MG63 (cell line): Measurements from ENCODE around the gene FOXP1. TPM values are rescaled to one million over a fixed set of nuclear protein-coding genes. Genes with fewer than 3 reads are reported as not detected.

Experiments
- DNase-seq: peaks from one replicate; pipeline ENCODE4 v3.0.0-alpha.2; 2020
- H3K27me3 ChIP-seq: fragments of 250-450 bp; sonication (Bioruptor Pico); 2 replicates; pipeline ENCODE4 v1.5.1; 2020; ENCODE audit warnings: mild to moderate bottlenecking, moderate library complexity
- H3K36me3 ChIP-seq: fragments of 250-450 bp; sonication (Bioruptor Pico); 2 replicates; pipeline ENCODE4 v1.5.1; 2020; ENCODE audit warnings: mild to moderate bottlenecking, moderate library complexity
- H3K4me3 ChIP-seq: fragments of 250-450 bp; sonication (Bioruptor Pico); 2 replicates; pipeline ENCODE4 v1.5.1; 2020; ENCODE audit warnings: mild to moderate bottlenecking, moderate library complexity
- H3K9me3 ChIP-seq: fragments of 250-450 bp; sonication (Bioruptor Pico); 2 replicates; pipeline ENCODE4 v1.5.1; 2020; ENCODE audit warnings: mild to moderate bottlenecking, moderate library complexity
- total RNA-seq: library from RNA; depleted of rRNA; stranded (reverse); fragments of >200 nt; shearing (Covaris generic); gene quantifications from 2 replicates; pipeline ENCODE4 v1.2.3, GENCODE V29; 2014; ENCODE audit warnings: low replicate concordance

The FOXP1 gene
- total RNA-seq, 1 experiment from 2014 or later, result 15.0 TPM

DNA sequence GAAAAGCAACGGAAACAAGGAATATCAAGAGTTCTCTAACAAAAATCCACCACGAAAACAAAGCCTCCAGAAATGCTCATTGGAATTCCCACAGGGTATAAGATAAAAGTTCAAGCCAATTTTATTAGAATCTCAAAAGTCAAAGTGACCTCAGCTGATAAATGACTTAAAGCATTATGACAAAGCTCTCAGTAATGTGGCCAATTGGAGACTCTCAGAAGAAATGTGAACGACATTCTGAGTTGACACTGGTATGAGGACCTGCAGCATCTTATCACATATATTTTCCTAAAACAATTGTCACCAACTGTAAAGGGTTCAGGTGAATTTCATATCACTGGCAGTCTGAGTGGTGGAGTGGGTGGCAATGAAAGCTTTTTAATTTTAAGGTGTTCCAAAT lies 199.1 kb downstream of the FOXP1 start:
- Histone ChIP-seq H3K27me3 (no peaks in the 10 kb centered on the region), H3K9me3 (no peaks in the 10 kb centered on the region), H3K36me3 (no peaks in the 10 kb centered on the region), H3K4me3 (no peak overlapping the region)
- DNase-seq, result no peak

DNA sequence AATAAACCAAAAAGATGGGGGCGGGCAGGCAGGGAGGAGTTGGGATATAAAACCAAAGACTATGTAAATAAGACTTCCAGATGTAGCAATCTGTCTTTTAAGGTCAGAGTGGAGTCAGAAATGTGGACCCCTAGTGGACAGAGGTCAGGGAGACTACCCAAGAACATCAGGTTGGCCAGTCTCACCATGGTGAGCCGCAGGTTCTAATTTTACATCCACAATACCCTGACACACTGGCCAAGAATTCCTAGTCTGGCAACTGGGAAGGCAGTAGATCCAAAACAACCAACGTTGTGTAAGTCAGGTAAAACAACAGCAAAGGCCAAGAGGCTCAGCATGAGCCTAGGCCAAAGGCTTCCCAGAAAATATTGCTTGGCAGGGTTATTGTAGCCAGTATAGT lies 203.4 kb downstream of the FOXP1 start:
- Histone ChIP-seq H3K4me3 (no peak overlapping the region), H3K27me3 (no peaks in the 10 kb centered on the region), H3K36me3 (no peaks in the 10 kb centered on the region), H3K9me3 (no peaks in the 10 kb centered on the region)
- DNase-seq, result peak; percentile 77

DNA sequence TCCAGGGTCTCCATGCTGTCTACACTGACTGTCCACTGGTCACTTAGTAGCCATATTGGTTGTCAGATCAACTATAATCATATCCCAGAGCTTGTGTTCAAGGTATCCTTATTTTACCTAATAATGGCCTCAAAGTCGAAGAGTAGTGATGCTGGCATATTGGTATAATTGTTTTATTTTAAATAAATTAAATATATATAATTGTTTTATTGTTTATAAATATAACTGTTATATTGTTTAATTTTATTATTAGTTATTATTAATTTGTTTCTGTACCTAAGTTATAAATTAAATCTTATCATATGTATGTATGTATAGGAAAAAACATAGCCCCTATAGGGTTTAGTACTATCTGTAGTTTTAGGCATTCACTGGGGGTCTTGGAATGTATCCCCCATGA lies 205.0 kb downstream of the FOXP1 start:
- DNase-seq, result no peak
- no peaks in the 10 kb centered on the region for H3K9me3 ChIP-seq
- H3K36me3 ChIP-seq, result no peaks in the 10 kb centered on the region
- H3K4me3 ChIP-seq, result no peak overlapping the region
- no peaks in the 10 kb centered on the region for H3K27me3 ChIP-seq

DNA sequence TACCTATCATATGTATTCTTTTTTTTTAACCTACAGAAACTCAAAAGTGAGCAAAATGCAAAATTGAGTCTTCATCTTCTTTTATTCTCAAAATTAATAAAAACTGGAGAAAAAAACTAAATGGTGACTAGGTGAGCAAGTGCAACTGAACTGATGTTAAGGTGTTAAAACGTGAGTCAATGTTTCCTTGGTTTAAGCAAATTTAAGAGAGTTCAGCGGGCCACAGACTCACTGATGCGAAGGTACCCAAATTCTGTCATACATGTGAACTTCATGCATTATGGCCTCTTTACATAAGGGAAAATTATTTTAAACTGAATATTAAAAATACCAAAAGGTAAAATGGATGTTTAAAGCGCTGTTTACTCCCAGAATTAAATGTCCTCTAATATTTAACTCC lies 206.6 kb downstream of the FOXP1 start:
- Histone ChIP-seq H3K9me3 (no peaks in the 10 kb centered on the region), H3K27me3 (no peaks in the 10 kb centered on the region), H3K36me3 (no peaks in the 10 kb centered on the region), H3K4me3 (no peak overlapping the region)
- no peak for DNase-seq

DNA sequence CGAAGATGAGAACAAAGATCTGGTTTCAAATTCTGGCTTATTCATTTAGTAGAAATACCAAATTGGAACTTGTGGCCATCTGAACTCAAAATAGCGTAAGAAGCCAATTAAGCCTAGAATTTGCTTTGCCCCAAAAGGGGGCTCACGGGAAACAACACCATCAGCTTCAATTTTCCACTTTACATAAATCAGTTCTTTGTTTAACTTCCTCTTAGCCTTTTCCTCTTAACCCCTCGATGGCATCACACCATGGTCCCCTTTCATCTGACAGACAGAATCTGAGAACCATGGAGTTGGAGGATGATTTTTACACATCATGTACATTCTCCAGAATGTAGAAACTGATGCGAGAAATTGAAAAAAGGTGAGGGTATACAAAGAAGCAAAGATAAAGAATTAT lies 207.0 kb downstream of the FOXP1 start:
- no peak overlapping the region for H3K4me3 ChIP-seq
- no peaks in the 10 kb centered on the region for H3K36me3 ChIP-seq
- H3K27me3 ChIP-seq, result no peaks in the 10 kb centered on the region
- DNase-seq, result no peak
- no peaks in the 10 kb centered on the region for H3K9me3 ChIP-seq

DNA sequence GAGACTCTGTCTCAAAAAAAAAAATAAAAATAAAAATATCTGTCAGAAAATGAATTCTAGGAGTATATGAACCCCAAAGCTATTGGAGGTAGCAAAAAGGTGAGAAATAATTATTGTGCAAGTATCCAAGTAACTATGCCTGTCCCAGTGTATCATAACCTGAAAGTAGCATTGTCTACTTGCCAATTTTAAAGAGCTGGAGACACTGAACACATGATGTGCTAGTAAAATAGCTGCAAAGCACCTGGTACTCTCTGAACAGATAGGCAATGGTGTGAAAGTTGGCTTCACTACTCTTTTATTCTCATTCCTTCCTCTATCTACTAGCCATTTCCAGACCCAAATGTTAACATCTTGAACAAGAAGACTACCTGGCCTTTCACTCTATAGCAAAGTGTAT lies 208.9 kb downstream of the FOXP1 start:
- Histone ChIP-seq H3K27me3 (no peaks in the 10 kb centered on the region), H3K9me3 (no peaks in the 10 kb centered on the region), H3K4me3 (no peak overlapping the region), H3K36me3 (no peaks in the 10 kb centered on the region)
- no peak for DNase-seq

DNA sequence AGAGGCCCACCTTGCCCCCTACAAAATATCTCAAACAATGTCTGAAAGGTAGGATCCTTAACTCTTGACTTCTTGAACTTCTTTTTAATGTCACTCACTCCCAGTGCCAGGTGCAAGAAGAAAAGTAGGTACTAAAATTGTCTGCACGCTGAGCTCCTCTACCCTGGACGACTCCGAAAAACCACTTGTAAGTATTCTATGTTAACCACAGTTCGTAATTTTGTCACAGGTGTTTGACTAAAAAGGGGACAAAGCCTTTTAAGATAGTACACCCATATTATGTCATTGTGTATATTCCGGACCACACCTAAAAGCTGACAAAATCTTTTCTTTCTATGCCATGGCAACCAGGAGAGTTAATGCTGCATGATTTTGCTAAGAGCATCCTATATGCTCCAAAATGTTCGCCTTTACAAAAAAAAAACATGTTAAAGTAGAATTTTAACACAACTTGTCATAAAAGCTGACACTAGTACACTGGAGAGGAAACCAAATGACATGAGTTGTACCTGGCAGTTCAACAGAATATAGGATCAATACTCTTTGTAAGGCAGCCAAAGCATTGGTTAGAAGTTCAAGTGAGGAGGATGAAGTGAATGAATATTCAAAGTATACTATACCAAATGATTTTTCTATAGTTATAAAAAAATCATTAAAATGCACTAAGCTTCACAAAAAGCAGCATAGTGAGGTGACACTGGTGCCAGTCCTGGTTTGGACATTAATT lies 210.5 kb downstream of the FOXP1 start:
- Histone ChIP-seq H3K9me3 (no peaks in the 10 kb centered on the region), H3K27me3 (no peaks in the 10 kb centered on the region), H3K4me3 (no peak overlapping the region), H3K36me3 (no peaks in the 10 kb centered on the region)
- no peak for DNase-seq

DNA sequence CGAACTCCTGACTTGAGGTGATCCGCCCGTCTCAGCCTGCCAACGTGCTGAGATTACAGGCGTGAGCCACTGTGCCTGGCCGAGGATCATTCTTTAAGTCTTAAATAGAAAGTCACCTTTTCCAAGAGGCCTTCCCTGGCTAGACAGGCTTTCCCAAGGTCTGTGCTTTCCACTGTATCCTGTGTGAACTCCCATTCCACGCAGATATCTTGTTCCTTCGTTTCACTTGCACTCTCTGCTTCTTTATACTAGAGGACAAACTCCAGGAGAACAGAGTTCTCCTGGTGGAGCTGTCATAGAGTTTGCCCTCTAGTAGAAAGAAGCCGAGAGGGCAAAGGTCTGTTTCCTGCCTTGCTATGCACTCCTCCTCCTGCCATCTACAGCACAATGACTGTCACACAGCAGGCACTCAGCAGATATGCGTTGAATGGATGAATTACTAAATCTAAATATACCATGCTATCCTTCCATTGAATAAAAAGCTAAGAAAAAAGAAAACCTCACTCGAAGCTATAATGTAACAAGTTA lies 211.2 kb downstream of the FOXP1 start:
- Histone ChIP-seq H3K27me3 (no peaks in the 10 kb centered on the region), H3K9me3 (no peaks in the 10 kb centered on the region), H3K36me3 (no peaks in the 10 kb centered on the region), H3K4me3 (no peak overlapping the region)
- DNase-seq, result no peak

DNA sequence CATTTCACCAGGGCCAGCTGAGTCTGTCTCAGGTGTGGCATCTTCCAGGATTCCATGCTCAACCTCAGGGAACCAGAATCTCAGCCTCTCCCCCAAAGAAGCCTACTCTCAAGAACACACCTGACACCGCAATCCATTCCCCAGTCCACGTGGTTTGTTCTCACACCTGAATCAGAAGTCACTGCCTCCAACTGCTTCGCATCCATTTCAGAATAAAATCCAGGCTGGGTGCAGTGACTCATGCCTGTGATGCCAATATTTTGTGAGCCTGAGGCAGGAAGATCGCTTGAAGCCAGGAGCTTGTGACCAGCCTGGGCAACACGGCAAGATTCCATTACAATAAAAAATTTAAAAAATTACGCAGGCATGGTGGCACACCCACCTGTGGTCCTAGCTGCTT lies 212.2 kb downstream of the FOXP1 start:
- Histone ChIP-seq H3K36me3 (no peaks in the 10 kb centered on the region), H3K9me3 (no peaks in the 10 kb centered on the region), H3K27me3 (no peaks in the 10 kb centered on the region), H3K4me3 (no peak overlapping the region)
- DNase-seq, result peak; percentile 29

DNA sequence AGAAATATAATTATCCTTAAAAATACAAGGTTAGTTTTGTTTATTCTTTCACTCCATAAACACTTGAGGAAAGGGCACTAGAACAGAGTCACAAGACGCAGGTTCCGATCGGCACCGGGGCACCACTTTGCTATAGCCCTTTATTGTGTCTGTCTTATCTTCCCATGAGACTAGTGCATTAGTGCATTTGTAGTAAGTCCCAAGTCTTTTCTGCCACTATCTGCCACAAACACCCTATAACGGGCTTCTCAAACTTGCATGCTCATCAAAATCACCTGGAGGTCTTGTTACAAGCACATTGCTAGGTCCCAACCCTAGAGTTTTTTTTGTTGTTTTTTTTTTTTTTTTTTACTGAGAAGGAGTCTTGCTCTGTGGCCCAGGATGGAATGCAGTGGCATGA lies 213.1 kb downstream of the FOXP1 start:
- Histone ChIP-seq H3K36me3 (no peaks in the 10 kb centered on the region), H3K4me3 (no peak overlapping the region), H3K9me3 (no peaks in the 10 kb centered on the region), H3K27me3 (no peaks in the 10 kb centered on the region)
- no peak for DNase-seq

DNA sequence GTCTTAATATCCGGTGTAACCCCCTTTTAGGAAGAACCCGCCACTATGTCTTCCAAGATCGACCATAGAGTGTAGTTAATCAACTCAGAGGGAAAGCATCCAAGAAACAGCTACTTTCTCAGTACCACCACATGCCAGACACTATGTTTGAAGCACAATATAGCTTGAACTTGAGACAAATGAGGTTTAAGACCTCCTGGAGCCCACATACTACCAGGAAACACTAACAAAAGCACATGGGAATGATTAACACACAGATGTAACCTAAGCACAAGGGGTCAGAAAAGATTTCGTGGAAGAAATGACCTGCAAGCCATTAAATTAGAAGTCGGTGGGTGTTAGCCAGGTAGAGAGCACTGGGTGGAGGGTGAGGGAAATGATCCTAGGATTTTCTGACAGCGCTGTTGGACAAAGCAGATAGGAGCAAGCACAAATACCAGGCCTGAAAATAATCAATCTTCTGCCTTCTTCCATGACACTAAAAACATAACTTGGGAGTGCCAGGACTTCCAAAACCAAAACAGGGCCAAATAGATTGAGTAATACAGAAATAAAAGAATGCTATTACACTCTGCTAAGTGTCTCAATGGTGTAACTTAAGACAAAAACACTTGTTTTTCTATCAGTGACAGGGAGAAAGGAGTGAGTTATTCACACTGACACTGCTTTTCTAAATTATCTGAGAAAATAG lies 213.7 kb downstream of the FOXP1 start:
- Histone ChIP-seq H3K27me3 (no peaks in the 10 kb centered on the region), H3K9me3 (no peaks in the 10 kb centered on the region), H3K4me3 (no peak overlapping the region), H3K36me3 (no peaks in the 10 kb centered on the region)
- DNase-seq, result no peak

DNA sequence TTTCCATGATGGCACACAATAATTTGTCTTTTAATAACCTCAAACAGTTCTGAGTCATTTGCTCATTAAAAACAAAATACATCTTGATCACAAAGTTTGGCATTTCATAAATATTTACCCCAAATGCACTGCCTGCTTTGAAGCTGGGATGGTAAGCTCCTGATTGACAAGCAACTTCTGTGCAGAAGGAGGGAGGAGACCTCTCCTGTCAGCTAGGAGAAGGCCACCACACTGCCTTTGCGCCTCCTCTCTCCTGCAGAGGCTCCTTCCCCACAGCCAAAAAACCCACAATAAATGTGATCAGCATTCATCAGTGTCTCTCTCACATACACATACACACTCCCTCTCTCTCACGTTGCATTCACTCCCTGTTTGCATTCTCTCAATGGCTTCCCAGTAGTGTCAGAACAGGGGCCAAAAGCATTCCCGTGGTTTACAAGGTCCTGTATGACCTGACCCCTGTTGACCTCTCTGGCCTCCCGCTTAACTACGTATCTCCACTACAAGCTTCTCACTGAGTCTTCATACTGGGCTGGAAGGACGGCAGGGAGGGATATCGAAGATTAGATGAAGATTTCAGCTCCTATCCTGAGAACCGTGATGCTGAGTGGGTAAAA lies 216.4 kb downstream of the FOXP1 start:
- Histone ChIP-seq H3K4me3 (no peak overlapping the region), H3K9me3 (no peaks in the 10 kb centered on the region), H3K27me3 (no peaks in the 10 kb centered on the region), H3K36me3 (no peaks in the 10 kb centered on the region)
- DNase-seq, result no peak

DNA sequence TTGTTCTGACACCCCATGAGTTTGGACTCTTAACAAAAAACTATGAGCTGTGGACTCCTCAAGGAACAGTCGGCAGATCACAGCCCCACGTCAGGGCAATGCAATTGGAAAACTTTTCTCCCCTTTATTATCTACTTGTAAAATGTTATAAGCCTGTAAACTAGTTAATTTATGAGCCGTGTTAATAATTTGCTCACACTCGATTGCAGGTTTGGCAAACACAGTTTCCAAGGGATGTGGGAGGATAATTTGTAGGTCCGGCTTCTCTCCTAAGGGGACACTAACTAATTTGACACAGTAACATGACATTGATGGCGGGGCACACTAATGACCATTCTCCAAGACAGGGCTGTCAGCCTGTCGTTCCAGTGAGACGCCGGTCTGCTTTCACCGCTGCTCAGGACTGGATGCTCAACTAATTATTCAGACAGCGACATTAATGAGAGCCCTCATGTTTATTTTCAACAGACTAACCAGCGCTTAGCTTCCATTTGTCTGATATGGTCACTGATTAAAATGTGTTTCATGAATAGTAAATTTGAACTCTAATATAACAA lies 222.1 kb downstream of the FOXP1 start:
- DNase-seq, result no peak
- Histone ChIP-seq H3K36me3 (no peaks in the 10 kb centered on the region), H3K27me3 (no peaks in the 10 kb centered on the region), H3K4me3 (no peak overlapping the region), H3K9me3 (no peaks in the 10 kb centered on the region)

DNA sequence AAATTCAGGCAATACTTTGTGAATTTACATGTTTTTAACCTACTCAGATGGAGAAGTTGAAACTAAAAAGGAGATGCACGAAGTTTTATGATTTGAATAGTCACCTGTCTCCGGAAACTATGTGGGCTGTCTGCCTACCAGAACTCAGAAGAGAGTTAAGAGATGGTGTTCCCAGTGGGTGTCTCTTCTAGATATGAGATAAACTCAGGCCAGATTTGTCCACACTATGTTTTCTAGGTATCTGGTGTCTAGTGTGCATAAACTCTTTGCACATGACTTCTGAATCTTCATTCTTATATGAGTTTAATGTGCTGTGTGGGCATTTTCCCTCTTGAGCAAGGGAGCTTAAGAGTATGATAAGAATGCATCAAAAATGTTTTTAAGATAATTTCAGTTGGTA lies 222.8 kb downstream of the FOXP1 start:
- Histone ChIP-seq H3K4me3 (no peak overlapping the region), H3K36me3 (no peaks in the 10 kb centered on the region), H3K27me3 (no peaks in the 10 kb centered on the region), H3K9me3 (no peaks in the 10 kb centered on the region)
- no peak for DNase-seq

DNA sequence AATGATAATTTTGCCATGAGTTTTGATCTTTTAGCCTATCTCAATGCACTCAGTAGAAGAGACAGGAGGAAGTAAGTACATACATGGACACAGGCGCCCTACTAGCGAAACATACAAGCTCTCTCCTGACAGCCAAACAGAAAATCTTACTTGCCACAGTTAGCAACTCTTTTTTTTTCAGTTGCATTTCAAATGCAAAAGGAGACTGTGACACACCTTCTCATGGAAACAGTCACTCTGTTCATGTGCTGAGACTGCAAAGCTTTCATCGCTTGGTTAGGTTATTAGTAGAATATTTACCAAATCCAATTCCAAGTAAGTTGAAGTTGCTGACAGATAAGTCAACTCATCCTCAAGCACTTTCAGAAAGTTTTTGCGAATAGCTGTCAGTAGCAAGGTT lies 223.3 kb downstream of the FOXP1 start:
- Histone ChIP-seq H3K4me3 (no peak overlapping the region), H3K27me3 (no peaks in the 10 kb centered on the region), H3K9me3 (no peaks in the 10 kb centered on the region), H3K36me3 (no peaks in the 10 kb centered on the region)
- DNase-seq, result no peak

DNA sequence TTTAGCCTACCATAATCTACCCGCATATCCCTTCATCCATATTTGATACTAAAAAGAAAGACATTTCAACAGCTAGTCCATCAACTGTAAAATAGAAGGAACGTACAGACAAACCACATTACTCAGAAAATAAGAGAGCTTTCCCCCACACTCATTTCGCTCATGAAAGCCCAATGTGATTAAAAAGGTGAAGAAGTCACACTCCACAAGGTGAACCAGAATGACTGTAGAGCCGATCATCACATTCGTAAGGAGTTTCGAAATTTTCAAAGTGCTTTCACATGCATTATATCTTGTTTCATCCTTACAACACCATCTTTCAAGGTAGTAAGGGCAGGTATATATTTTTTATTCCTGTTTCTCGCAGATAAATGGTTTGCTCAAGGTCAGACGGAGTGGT lies 225.3 kb downstream of the FOXP1 start:
- no peak for DNase-seq
- Histone ChIP-seq H3K9me3 (no peaks in the 10 kb centered on the region), H3K36me3 (no peaks in the 10 kb centered on the region), H3K27me3 (no peaks in the 10 kb centered on the region), H3K4me3 (no peak overlapping the region)

DNA sequence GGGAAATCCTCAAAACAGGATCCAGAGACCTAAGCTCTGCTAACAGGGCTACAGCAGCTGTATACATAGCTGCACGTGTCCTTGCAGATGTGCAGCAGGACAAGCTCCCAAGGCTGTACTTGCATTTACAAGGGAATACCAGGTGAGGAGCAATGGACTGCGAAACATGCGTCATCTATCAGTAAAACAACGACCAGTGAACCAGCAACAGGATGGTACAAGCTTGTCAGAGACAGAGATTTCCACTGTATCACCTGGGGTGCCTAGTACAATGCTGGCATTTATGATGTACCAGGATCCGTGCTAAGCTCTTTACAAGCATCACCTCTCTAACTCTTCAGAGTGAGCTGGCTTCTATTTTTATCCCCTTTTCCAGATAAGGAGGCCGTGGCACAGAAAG lies 227.3 kb downstream of the FOXP1 start:
- Histone ChIP-seq H3K27me3 (no peaks in the 10 kb centered on the region), H3K9me3 (no peaks in the 10 kb centered on the region), H3K4me3 (no peak overlapping the region), H3K36me3 (no peaks in the 10 kb centered on the region)
- DNase-seq, result no peak
